ENCODE results near the gene FERMT3.

DNA sequence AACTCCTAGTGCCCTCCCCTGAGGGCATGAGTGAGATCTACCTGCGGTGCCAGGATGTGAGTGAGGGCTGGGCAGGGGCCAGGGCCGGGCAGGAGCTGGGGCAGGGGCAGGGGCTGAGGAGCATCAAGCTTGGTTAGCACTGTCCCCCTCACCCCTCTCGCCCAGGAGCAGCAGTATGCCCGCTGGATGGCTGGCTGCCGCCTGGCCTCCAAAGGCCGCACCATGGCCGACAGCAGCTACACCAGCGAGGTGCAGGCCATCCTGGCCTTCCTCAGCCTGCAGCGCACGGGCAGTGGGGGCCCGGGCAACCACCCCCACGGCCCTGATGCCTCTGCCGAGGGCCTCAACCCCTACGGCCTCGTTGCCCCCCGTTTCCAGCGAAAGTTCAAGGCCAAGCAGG, 13.8 kb downstream of the FERMT3 start:
- TF ChIP-seq EZH2 (IDR thresholded peaks at IDR 0.05) = no peak
- no peak for TF ChIP-seq POLR2AphosphoS5 (IDR thresholded peaks at IDR 0.05; ENCODE audit: borderline replicate concordance, low read depth, low read length)
- TF ChIP-seq FOXP2 (optimal IDR thresholded peaks at IDR 0.05; ENCODE audit: control extremely low read depth, extremely low read length, insufficient read depth) = no peak
